HG02798 (cell line): ENCODE measurements around the gene TNNI3.
A peak's percentile ranks its signal among the peaks of the same experiment; 100 is the strongest.
"Not testable (repeated sequence)": the region's sequence is repeated elsewhere in the genome, so short reads cannot be mapped to it uniquely, and the experiment has no call there.

ENCODE experiments used
- ATAC-seq: cut with Tn5 transposase; IDR thresholded peaks from one replicate; pipeline ENCODE4 v1.9.1; 2021; ENCODE audit warnings: mild to moderate bottlenecking; ENCODE audit not compliant: unreplicated experiment, poor library complexity

Gene TNNI3

GRCh38 chr19:55157064-55157908, at the start of gene TNNI3:
TNNI3 (minus strand) TSS chr19:55157732; CDS start chr19:55157589, 143 bp downstream.
- no peak for ATAC-seq

GRCh38 chr19:55206664-55207500, 49.4 kb upstream of the TNNI3 start:
- ATAC-seq: no peak

- not testable (repeated sequence) for ATAC-seq
Observed at GRCh38 chr19:55202199-55202598, 44.7 kb upstream of the TNNI3 start.

GRCh38 chr19:55199620-55200204, 42.2 kb upstream of the TNNI3 start:
- ATAC-seq: no peak

GRCh38 chr19:55198651-55199050, 41.1 kb upstream of the TNNI3 start:
- no peak for ATAC-seq

- ATAC-seq: no peak
Observed at GRCh38 chr19:55197528-55197927, 40.0 kb upstream of the TNNI3 start.

- no peak for ATAC-seq
Observed at GRCh38 chr19:55196803-55197202, 39.3 kb upstream of the TNNI3 start.

GRCh38 chr19:55193481-55193880, 35.9 kb upstream of the TNNI3 start:
- ATAC-seq: no peak

GRCh38 chr19:55189403-55189835, 31.9 kb upstream of the TNNI3 start:
- no peak for ATAC-seq

- ATAC-seq: no peak
Observed at GRCh38 chr19:55188625-55189024, 31.1 kb upstream of the TNNI3 start.

- no peak for ATAC-seq
Observed at GRCh38 chr19:55186080-55186479, 28.5 kb upstream of the TNNI3 start.

GRCh38 chr19:55181740-55182139, 24.2 kb upstream of the TNNI3 start:
- ATAC-seq: no peak

GRCh38 chr19:55179606-55180484, 22.3 kb upstream of the TNNI3 start, which contains the start of gene SYT5:
SYT5 (minus strand) TSS chr19:55180289; CDS start chr19:55179041, 1,248 bp downstream.
- peak; percentile 23 for ATAC-seq

GRCh38 chr19:55178781-55179599, 21.5 kb upstream of the TNNI3 start:
- ATAC-seq: peak; percentile 74

GRCh38 chr19:55176076-55176475, 18.5 kb upstream of the TNNI3 start:
- no peak for ATAC-seq

GRCh38 chr19:55175117-55175867, 17.8 kb upstream of the TNNI3 start:
- no peak for ATAC-seq

- ATAC-seq: no peak
Observed at GRCh38 chr19:55174425-55175116, 17.0 kb upstream of the TNNI3 start.
